SK-N-SH treated with all-trans-retinoic acid at 6 μM for 48 hours (cell line): ENCODE data around the gene SIAH2.

Source experiments
- ATAC-seq: fragments of 200-7000 bp; cut with Tn5 transposase; 3 replicates; pipeline ENCODE4 v1.9.1; 2020; ENCODE audit warnings: mild to moderate bottlenecking, moderate library complexity
- ARNTL ChIP-seq: fragments of 450-650 bp; formaldehyde crosslinking; IDR thresholded peaks from 2 replicates; pipeline ENCODE4 v1.5.0; 2020; ENCODE audit warnings: low read depth, mild to moderate bottlenecking, moderate library complexity, borderline replicate concordance
- BACH2 ChIP-seq: fragments of 250-450 bp; sonication (Bioruptor Pico); IDR thresholded peaks from 2 replicates; pipeline ENCODE4 v1.9.0; 2021; ENCODE audit warnings: mild to moderate bottlenecking, borderline replicate concordance
- CSDC2 ChIP-seq: fragments of 250-450 bp; sonication (Bioruptor Pico); IDR thresholded peaks from 2 replicates; pipeline ENCODE4 v1.5.0; 2020; ENCODE audit warnings: mild to moderate bottlenecking, moderate library complexity
- CSRNP3 ChIP-seq: fragments of 250-450 bp; sonication (Bioruptor Pico); IDR thresholded peaks from 2 replicates; pipeline ENCODE4 v1.5.1; 2021; ENCODE audit warnings: mild to moderate bottlenecking, moderate library complexity
- ESRRG ChIP-seq: fragments of 250-450 bp; sonication (Bioruptor Pico); IDR thresholded peaks from 2 replicates; pipeline ENCODE4 v1.6.1; 2021; ENCODE audit warnings: mild to moderate bottlenecking
- GLIS3 ChIP-seq: fragments of 250-450 bp; sonication (Bioruptor Pico); IDR thresholded peaks from 2 replicates; pipeline ENCODE4 v1.5.0; 2020; ENCODE audit warnings: mild to moderate bottlenecking, moderate library complexity
- ISL1 ChIP-seq: fragments of 250-450 bp; sonication (Bioruptor Pico); IDR thresholded peaks from 2 replicates; pipeline ENCODE4 v2.1.2; 2022; ENCODE audit warnings: mild to moderate bottlenecking, moderate library complexity
- OSR1 ChIP-seq: fragments of 250-450 bp; sonication (Bioruptor Pico); IDR thresholded peaks from 2 replicates; pipeline ENCODE4 v1.8.0; 2022; ENCODE audit warnings: moderate library complexity, mild to moderate bottlenecking, inconsistent platforms
- PATZ1 ChIP-seq: fragments of 250-450 bp; sonication (Bioruptor Pico); IDR thresholded peaks from 2 replicates; pipeline ENCODE4 v1.8.0; 2020; ENCODE audit warnings: mild to moderate bottlenecking, moderate library complexity, borderline replicate concordance
- PPARA ChIP-seq: fragments of 250-450 bp; sonication (Bioruptor Pico); IDR thresholded peaks from 2 replicates; pipeline ENCODE4 v1.5.0; 2020; ENCODE audit warnings: mild to moderate bottlenecking, borderline replicate concordance
- RARB ChIP-seq: fragments of 250-450 bp; sonication (Bioruptor Pico); IDR thresholded peaks from 2 replicates; pipeline ENCODE4 v1.8.0; 2021; ENCODE audit warnings: mild to moderate bottlenecking, moderate library complexity
- SNAI2 ChIP-seq: fragments of 250-450 bp; sonication (Bioruptor Pico); IDR thresholded peaks from 2 replicates; pipeline ENCODE4 v1.5.0; 2020; ENCODE audit warnings: mild to moderate bottlenecking, moderate library complexity
- TCF4 ChIP-seq: fragments of 250-450 bp; sonication (Bioruptor Pico); IDR thresholded peaks from 2 replicates; pipeline ENCODE4 v1.8.0; 2021; ENCODE audit warnings: mild to moderate bottlenecking, moderate library complexity, borderline replicate concordance
- TOX ChIP-seq: fragments of 250-450 bp; sonication (Bioruptor Pico); IDR thresholded peaks from 2 replicates; pipeline ENCODE4 v1.8.0; 2021; ENCODE audit warnings: mild to moderate bottlenecking, moderate library complexity, borderline replicate concordance
- TSHZ2 ChIP-seq: fragments of 250-450 bp; sonication (Bioruptor Pico); IDR thresholded peaks from 2 replicates; pipeline ENCODE4 v1.5.0; 2020; ENCODE audit warnings: mild to moderate bottlenecking, moderate library complexity
- ZC3H10 ChIP-seq: fragments of 250-450 bp; sonication (Bioruptor Pico); IDR thresholded peaks from 2 replicates; pipeline ENCODE4 v1.5.1; 2021; ENCODE audit warnings: mild to moderate bottlenecking, moderate library complexity
- ZFP3 ChIP-seq: fragments of 250-450 bp; sonication (Bioruptor Pico); IDR thresholded peaks from 2 replicates; pipeline ENCODE4 v1.5.0; 2020; ENCODE audit warnings: mild to moderate bottlenecking, moderate library complexity
- ZFP30 ChIP-seq: fragments of 450-650 bp; formaldehyde crosslinking; IDR thresholded peaks from 2 replicates; pipeline ENCODE4 v1.5.0; 2022; ENCODE audit warnings: mild to moderate bottlenecking, moderate library complexity
- ZNF565 ChIP-seq: fragments of 450-650 bp; formaldehyde crosslinking; conservative IDR thresholded peaks from 2 replicates; pipeline ENCODE4 v1.5.0; 2020; ENCODE audit warnings: low read depth, mild to moderate bottlenecking, moderate library complexity
- ZNF70 ChIP-seq: fragments of 450-650 bp; formaldehyde crosslinking; IDR thresholded peaks from 2 replicates; pipeline ENCODE4 v1.5.0; 2020; ENCODE audit warnings: mild to moderate bottlenecking, moderate library complexity
- ZNF8 ChIP-seq: fragments of 450-650 bp; formaldehyde crosslinking; IDR thresholded peaks from 2 replicates; pipeline ENCODE4 v1.5.0; 2020; ENCODE audit warnings: mild to moderate bottlenecking, moderate library complexity
- TF ChIP-seq, protein P1 (sequence below): fragments of 250-450 bp; sonication (Bioruptor Pico); IDR thresholded peaks from 2 replicates; pipeline ENCODE4 v1.8.0; 2021; ENCODE audit warnings: low read depth, mild to moderate bottlenecking, moderate library complexity, borderline replicate concordance
- TF ChIP-seq, protein P2 (sequence below): fragments of 250-450 bp; sonication (Bioruptor Pico); IDR thresholded peaks from 2 replicates; pipeline ENCODE4 v1.5.1; 2020; ENCODE audit warnings: low read depth, mild to moderate bottlenecking, moderate library complexity

Gene SIAH2

DNA sequence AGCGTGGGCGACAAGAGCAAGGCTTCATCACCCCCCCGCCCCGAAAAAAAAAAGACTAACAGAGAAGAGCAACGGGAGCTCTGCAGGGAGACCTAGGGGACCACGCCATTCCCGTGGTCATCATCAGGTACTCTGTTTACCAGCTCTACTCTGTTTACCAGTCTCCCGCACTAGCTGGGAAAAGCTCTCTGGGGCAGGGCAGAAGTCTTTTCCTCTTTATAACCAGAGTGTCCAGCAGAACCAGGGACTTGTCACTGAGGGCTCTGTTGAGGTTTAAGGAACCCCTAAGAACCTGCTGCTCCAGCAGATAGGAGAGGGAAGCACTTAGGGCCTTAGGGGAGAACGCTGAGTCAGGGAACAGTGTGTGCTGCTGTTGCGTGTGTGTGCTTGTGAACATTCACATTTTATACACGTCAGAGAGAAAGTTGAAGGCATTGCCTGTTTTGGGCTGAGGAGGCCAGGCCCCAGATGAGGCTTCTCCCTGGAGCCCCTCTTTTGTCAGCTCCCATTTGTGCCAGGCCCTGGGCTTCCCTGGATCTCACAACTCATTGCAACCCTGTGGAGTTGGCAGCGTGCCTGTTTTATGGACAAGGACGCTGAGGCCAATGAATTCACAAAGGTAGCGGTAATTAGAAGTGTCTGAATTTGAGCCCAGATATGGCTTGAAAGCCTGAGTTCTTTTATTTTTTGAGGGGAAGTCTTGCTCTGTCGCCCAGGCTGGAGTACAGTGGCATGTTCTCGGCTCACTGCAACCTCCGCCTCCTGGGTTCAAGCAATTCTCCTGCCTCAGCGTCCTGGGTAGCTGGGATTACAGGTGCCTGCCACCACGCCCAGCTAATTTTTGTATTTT, 35.1 kb downstream of the SIAH2 start:
- ATAC-seq, result no peak
- no peak for TF ChIP-seq ESRRG (CRISPR knock-in tag)
- TF ChIP-seq TCF4 (CRISPR knock-in tag), result no peak
- no peak for TF ChIP-seq SNAI2 (CRISPR knock-in tag)
- TF ChIP-seq PATZ1 (CRISPR knock-in tag), result no peak
- TF ChIP-seq ZFP30 (CRISPR knock-in tag), result no peak
- no peak for TF ChIP-seq ZNF70 (CRISPR knock-in tag)
- TF ChIP-seq ZFP3, result no peak
- TF ChIP-seq, all 23 proteins: peak for 0

GRCh38 chr3:150725548-150725947, 37.4 kb downstream of the SIAH2 start:
- no peak for TF ChIP-seq ZFP3
- no peak for TF ChIP-seq TSHZ2
- no peak for TF ChIP-seq SNAI2 (CRISPR knock-in tag)
- TF ChIP-seq ZNF8 (CRISPR knock-in tag), result no peak
- TF ChIP-seq CSRNP3 (CRISPR knock-in tag), result no peak
- no peak for TF ChIP-seq GLIS3 (CRISPR knock-in tag)
- TF ChIP-seq, protein P1, sequence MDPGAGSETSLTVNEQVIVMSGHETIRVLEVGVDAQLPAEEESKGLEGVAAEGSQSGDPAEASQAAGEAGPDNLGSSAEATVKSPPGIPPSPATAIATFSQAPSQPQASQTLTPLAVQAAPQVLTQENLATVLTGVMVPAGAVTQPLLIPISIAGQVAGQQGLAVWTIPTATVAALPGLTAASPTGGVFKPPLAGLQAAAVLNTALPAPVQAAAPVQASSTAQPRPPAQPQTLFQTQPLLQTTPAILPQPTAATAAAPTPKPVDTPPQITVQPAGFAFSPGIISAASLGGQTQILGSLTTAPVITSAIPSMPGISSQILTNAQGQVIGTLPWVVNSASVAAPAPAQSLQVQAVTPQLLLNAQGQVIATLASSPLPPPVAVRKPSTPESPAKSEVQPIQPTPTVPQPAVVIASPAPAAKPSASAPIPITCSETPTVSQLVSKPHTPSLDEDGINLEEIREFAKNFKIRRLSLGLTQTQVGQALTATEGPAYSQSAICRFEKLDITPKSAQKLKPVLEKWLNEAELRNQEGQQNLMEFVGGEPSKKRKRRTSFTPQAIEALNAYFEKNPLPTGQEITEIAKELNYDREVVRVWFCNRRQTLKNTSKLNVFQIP (CRISPR knock-in tag), result no peak
- no peak for TF ChIP-seq ZNF565 (CRISPR knock-in tag)
- TF ChIP-seq ZC3H10 (CRISPR knock-in tag), result no peak
- TF ChIP-seq RARB, result no peak
- TF ChIP-seq TOX (CRISPR knock-in tag), result no peak
- TF ChIP-seq BACH2 (CRISPR knock-in tag), result no peak
- no peak for TF ChIP-seq ZFP30 (CRISPR knock-in tag)
- TF ChIP-seq ZNF70 (CRISPR knock-in tag), result no peak
- TF ChIP-seq ESRRG (CRISPR knock-in tag), result no peak
- no peak for TF ChIP-seq ARNTL
- TF ChIP-seq, protein P2, sequence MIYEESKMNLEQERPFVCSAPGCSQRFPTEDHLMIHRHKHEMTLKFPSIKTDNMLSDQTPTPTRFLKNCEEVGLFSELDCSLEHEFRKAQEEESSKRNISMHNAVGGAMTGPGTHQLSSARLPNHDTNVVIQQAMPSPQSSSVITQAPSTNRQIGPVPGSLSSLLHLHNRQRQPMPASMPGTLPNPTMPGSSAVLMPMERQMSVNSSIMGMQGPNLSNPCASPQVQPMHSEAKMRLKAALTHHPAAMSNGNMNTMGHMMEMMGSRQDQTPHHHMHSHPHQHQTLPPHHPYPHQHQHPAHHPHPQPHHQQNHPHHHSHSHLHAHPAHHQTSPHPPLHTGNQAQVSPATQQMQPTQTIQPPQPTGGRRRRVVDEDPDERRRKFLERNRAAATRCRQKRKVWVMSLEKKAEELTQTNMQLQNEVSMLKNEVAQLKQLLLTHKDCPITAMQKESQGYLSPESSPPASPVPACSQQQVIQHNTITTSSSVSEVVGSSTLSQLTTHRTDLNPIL (CRISPR knock-in tag), result no peak
- TF ChIP-seq PPARA (CRISPR knock-in tag), result no peak
- no peak for TF ChIP-seq CSDC2 (CRISPR knock-in tag)
- TF ChIP-seq ISL1, result no peak
- no peak for ATAC-seq

GRCh38 chr3:150723946-150724345, 39.0 kb downstream of the SIAH2 start:
- ATAC-seq, result no peak
- no peak for TF ChIP-seq OSR1 (CRISPR knock-in tag)
- TF ChIP-seq, protein P1 (CRISPR knock-in tag), result no peak
- TF ChIP-seq PATZ1 (CRISPR knock-in tag), result no peak
- no peak for TF ChIP-seq RARB
- TF ChIP-seq ARNTL, result no peak
